ENCODE measurements around the gene SLC4A1AP. TPM values are rescaled to one million over a fixed set of nuclear protein-coding genes. Genes with fewer than 3 reads are reported as not detected.

The SLC4A1AP gene
- polyA plus RNA-seq, 1 of the 3 experiments (the other 2 are of a cell fraction), result 9.4 TPM

DNA sequence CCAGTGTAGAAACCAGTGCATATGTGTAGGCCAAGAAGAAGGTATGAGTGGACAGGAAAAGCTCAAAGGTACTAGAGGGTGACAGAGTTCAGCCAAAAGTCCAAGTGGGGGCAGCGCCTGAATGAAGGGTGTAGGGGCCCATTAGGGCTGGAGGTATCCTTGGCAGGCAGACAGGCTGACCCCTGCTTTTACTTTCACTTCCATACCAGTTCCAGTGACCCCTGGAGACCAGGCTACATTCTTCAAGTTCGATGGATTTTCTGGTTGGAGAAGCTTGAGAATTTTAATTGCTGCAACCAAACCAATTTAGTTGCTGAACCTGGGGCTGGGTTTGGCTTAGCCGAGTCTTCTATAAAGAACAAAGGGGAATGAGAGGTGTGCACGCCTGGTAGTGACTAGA is 65.5 kb downstream of the SLC4A1AP start:
- H3K79me2 ChIP-seq (ENCODE audit: insufficient read depth), result no peaks in the 10 kb centered on the region
- H3K4me1 ChIP-seq (ENCODE audit: control insufficient read depth in 1 of 2, insufficient read depth in 2 of 2, low read depth in 1 of 2, low read length in 1 of 2), result peaks cover 0 to 2% of the 10 kb centered on the region in 2 experiments; a peak in 1 of 4 replicates
- H3K4me2 ChIP-seq, result no peak overlapping the region
- no peak overlapping the region for H3K4me3 ChIP-seq (ENCODE audit: low read depth in 2 of 2, low read length in 1 of 2)
- no peak overlapping the region for H3K27ac ChIP-seq (ENCODE audit: low read depth in 2 of 2, low read length in 1 of 2)
- no peaks in the 10 kb centered on the region for H3F3A ChIP-seq (replicated peaks; ENCODE audit: insufficient read depth)
- ChIA-PET CTCF (interaction anchor here (0.8 to 3.1 kb wide), 9 partner anchors 9 to 723 kb away, joined by 3 to 14 read pairs (median 4); no protein-coding TSS in a partner anchor), POLR2A (interaction anchor here (1.2 kb wide), 1 partner anchor 9 kb away, joined by 3 read pairs; no protein-coding TSS in a partner anchor)
- H3K36me3 ChIP-seq (replicated peaks in 1 of 2; ENCODE audit: control insufficient read depth in 1 of 2, insufficient read depth in 2 of 2, low read length in 1 of 2), result no peaks in the 10 kb centered on the region
- H3K9me3 ChIP-seq, result no peaks in the 10 kb centered on the region
- no peaks in the 10 kb centered on the region for H3K9me2 ChIP-seq
- WGBS (ENCODE audit: low lambda C conversion rate), result 74% methylated on average over 4 of the region's 4 CpGs
- H2AFZ ChIP-seq (ENCODE audit: low read depth), result no peak overlapping the region
- H3K27me3 ChIP-seq (ENCODE audit: insufficient read depth), result no peaks in the 10 kb centered on the region
- TF ChIP-seq CHD2 (IDR thresholded peaks at IDR 0.05; ENCODE audit: low read length, partially characterized antibody) (no peak), ZBTB33 (IDR thresholded peaks at IDR 0.05; ENCODE audit: borderline replicate concordance, low read depth) (no peak), REST (IDR thresholded peaks at IDR 0.05; ENCODE audit: low read depth, low read length) (no peak), YY1 (IDR thresholded peaks at IDR 0.05; ENCODE audit: low read depth) (no peak), FOXM1 (IDR thresholded peaks at IDR 0.05; ENCODE audit: low read depth) (no peak), CTCF (IDR thresholded peaks at IDR 0.05) (no peak)
- TF ChIP-seq, protein P1, sequence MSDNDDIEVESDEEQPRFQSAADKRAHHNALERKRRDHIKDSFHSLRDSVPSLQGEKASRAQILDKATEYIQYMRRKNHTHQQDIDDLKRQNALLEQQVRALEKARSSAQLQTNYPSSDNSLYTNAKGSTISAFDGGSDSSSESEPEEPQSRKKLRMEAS (IDR thresholded peaks at IDR 0.05; ENCODE audit: low read depth), result no peak
- H4K20me1 ChIP-seq (ENCODE audit: insufficient read depth), result no peaks in the 10 kb centered on the region
- no peak for DNase-seq
- H3K9ac ChIP-seq, result no peak overlapping the region

GRCh38 chr2:27729614-27730013 is 65.9 kb downstream of the SLC4A1AP start:
- POLR2A ChIA-PET, result no interaction called here
- no peaks in the 10 kb centered on the region for H3K79me2 ChIP-seq (ENCODE audit: insufficient read depth)
- no peak for TF ChIP-seq RAD21 (IDR thresholded peaks at IDR 0.05; ENCODE audit: low read length)
- no peak for TF ChIP-seq FOSL2 (IDR thresholded peaks at IDR 0.05; ENCODE audit: borderline replicate concordance, low read depth)
- TF ChIP-seq FOXM1 (IDR thresholded peaks at IDR 0.05; ENCODE audit: low read depth), result no peak
- no peak for TF ChIP-seq FOXJ3 (CRISPR knock-in tag; IDR thresholded peaks at IDR 0.05)
- TF ChIP-seq MEF2A (IDR thresholded peaks at IDR 0.05; ENCODE audit: borderline replicate concordance, low read depth), result no peak
- TF ChIP-seq TCF12 (IDR thresholded peaks at IDR 0.05), result no peak
- no peak for TF ChIP-seq USF1 (IDR thresholded peaks at IDR 0.05; ENCODE audit: borderline replicate concordance, low read depth)
- TF ChIP-seq ELF1 (IDR thresholded peaks at IDR 0.05), result no peak
- no peak for TF ChIP-seq MXI1 (IDR thresholded peaks at IDR 0.05; ENCODE audit: low read depth, low read length)
- no peak for TF ChIP-seq USF2 (IDR thresholded peaks at IDR 0.05; ENCODE audit: borderline replicate concordance, low read depth, low read length)

More at GRCh38 chr2:27729614-27730013, 65.9 kb downstream of the SLC4A1AP start:
- CTCF ChIA-PET, result interaction anchor here (0.8 to 3.1 kb wide), 8 partner anchors 9 to 723 kb away, joined by 3 to 14 read pairs (median 4); no protein-coding TSS in a partner anchor
- Histone ChIP-seq H3K36me3 (replicated peaks in 1 of 2; ENCODE audit: control insufficient read depth in 1 of 2, insufficient read depth in 2 of 2, low read length in 1 of 2) (no peaks in the 10 kb centered on the region), H3K4me3 (ENCODE audit: low read depth in 2 of 2, low read length in 1 of 2) (no peak overlapping the region), H3K9me3 (no peaks in the 10 kb centered on the region), H4K20me1 (ENCODE audit: insufficient read depth) (no peaks in the 10 kb centered on the region), H3F3A (replicated peaks; ENCODE audit: insufficient read depth) (no peaks in the 10 kb centered on the region), H3K4me1 (ENCODE audit: control insufficient read depth in 1 of 2, insufficient read depth in 2 of 2, low read depth in 1 of 2, low read length in 1 of 2) (no peaks in the 10 kb centered on the region), H2AFZ (ENCODE audit: low read depth) (no peak overlapping the region), H3K4me2 (no peak overlapping the region), H3K9me2 (no peaks in the 10 kb centered on the region), H3K9ac (no peak overlapping the region), H3K27ac (ENCODE audit: low read depth in 2 of 2, low read length in 1 of 2) (no peak overlapping the region), H3K27me3 (ENCODE audit: insufficient read depth) (no peaks in the 10 kb centered on the region)
- 96% methylated on average over 4 of the region's 4 CpGs for whole genome bisulfite sequencing (ENCODE audit: low lambda C conversion rate)
- DNase-seq, result no peak

All from SK-N-SH (cell line).